Glomerular visceral epithelial cell (primary cell): ENCODE results near the gene PTK6.

ENCODE experiments used
- DNase-seq: peaks from one replicate; pipeline ENCODE4 v3.0.0-alpha.2; 2016; ENCODE audit errors: extremely low spot score

PTK6 gene

DNA sequence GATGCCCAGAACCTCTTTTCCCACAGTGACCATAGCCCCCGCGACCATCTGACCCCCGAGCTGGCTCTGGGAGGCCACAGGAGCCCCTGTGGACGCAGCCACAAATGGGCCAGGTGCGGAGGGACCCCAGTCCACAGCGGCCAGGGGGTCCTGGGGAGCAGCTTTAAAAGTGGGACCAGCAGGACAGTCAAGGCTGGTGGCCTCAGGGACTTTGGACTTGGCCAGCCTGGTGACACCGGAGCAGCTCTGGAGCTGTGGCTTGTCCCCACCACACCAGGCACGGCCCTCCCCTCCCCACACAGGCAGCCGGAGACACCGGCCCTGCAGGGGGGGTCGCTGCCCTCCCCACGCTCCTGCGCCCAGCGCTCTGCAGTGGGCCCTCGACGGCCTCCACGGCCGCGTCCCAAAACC, 20.3 kb upstream of the PTK6 start:
- no peak for DNase-seq

DNA sequence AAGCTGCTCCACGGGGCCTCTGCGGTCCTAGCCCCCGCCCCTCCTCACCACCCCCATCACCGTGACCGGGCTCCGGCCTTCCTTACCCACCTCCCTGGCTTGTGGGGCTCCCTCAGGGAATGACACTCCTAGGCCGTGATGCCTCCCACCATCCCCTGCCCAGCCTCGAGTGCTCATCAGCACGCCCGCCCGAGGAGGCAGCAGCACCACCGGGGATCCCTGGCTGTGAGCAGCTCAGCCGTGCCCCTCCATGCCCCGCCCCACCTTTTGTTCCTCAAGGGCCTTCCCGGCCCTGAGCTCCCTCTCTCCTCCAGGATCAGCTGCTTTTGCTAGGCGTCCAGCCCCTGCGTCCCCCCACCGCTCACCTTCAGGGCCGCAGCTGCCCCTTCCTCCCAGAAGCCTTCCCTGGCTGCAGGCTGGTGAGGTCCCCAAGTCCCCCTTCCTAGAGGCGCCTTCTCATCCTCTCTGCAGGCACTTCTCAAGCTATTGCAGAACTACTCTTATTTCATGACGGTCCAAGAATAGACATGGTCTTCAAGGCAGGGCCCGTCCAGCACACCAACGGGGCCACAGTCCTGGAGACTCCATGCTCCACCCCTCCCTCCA, 19.8 kb upstream of the PTK6 start:
- no peak for DNase-seq

DNA sequence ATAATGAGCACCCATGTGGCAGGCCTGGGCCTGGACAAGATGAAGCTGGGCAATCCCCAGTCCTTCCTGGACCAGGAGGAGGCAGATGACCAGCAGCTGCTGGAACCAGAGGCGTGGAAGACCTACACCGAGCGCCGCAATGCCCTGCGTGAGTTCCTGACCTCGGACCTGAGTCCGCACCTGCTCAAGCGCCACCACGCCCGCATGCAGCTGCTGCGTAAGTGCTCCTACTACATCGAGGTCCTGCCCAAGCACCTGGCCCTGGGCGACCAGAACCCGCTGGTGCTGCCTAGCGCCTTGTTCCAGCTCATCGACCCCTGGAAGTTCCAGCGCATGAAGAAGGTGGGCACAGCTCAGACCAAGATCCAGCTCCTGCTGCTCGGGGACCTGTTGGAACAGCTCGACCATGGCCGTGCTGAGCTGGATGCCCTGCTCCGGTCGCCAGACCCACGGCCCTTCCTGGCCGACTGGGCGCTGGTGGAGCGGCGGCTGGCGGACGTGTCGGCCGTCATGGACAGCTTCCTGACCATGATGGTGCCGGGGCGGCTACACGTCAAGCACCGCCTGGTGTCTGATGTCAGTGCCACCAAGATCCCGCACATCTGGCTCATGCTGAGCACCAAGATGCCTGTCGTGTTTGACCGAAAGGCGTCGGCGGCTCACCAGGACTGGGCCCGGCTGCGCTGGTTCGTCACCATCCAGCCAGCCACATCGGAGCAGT, 18.6 kb upstream of the PTK6 start:
- no peak for DNase-seq

DNA sequence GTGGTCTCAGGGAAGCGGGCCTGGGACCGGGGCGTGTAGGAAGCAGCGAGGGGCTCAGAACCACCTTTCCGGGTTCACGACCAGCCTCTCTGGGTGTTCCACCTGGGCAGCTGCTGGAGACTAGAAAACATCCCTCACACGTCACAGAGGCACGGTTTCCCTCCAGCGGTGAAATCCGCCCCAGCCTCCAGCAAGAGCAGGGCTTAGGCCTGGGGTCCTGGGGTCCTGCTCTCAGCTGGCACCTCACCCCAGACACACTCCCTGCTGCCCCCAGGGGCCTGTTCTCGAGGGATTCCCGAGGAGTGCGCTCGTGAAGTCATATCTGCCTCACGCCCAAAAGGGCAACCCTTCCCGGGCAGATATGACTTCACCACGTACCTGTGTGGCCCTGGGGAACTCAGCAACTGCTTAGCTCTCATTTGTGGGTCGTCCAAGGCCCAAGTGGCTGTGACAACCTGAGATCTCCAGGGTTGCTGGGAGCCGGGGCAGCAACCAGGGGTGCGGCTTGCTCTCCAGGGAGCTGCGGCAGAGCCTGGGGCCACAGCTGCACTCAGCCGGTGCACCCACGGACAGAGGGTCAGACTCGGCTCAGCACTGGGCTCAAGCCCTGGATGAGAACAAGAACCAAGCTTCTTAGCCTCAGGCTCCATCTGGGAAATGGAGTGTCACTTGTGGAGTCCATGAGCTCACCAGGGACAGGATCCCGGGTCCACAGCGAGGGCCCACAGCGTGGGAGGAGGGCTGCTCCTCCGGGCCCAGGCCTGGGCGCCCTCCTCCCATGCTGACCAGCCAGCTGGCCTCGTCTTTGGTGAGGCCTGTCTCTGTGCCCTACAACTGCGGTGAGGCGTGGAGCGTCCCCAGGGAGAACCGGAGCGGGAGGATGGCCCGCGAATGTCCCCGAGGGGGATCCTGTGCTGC, 17.4 kb upstream of the PTK6 start:
- no peak for DNase-seq

DNA sequence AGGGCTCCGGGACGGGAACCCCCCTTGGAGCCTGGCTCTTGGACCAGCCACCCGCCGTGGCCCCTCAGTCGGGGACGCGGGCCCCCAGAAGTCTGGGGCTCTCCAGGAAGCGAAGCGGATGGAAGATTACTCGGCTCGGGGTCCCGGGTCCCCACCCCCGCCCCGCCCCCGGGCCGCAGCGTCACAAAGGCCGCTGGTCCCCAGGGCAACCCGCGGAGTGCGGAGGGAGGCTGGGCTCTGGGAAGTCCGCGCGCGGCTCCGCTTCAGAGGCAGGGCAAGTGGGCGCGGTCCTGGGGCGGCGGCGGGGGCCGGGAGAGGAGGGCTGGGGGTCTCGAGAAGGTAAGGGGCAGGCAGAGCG, 16.7 kb upstream of the PTK6 start, which contains the start of gene FNDC11:
Gene FNDC11 (plus strand): TSS at position 227 of the 358 bp plus-strand sequence. CDS start 1,505 bp downstream, outside the sequence.
- no peak for DNase-seq

DNA sequence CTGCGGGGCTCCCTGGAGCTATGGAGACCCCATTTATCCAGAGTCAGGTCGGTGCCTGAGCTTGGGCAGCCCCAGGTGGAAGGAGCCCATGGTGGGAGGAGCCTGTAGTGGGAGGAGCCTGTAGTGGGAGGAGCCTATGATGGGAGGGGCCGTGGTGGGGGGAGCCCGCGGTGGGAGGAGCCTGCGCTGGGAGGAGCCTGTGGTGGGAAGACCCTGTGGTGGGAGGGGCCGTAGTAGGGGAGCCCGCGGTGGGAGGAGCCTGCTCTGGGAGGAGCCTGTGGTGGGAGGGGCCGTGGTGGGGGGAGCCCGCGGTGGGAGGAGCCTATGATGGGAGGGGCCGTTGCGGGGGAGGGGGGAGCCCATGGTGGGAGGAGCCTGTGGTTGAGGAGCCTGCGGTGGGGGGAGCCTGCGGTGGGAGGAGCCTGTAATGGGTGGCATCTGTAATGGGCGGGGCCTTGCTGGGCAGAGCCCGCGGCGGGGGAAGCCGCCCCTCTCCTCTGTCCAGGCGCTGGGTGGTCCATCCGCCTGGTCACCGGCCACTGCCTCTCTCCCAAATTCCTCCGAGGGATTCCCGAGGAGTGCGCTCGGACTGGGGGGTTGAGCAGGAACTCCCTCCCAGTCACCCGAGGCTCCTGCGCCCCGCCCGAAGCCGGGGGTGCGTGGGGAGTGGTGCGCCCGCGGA, 16.2 kb upstream of the PTK6 start:
- DNase-seq: peak; percentile 84

DNA sequence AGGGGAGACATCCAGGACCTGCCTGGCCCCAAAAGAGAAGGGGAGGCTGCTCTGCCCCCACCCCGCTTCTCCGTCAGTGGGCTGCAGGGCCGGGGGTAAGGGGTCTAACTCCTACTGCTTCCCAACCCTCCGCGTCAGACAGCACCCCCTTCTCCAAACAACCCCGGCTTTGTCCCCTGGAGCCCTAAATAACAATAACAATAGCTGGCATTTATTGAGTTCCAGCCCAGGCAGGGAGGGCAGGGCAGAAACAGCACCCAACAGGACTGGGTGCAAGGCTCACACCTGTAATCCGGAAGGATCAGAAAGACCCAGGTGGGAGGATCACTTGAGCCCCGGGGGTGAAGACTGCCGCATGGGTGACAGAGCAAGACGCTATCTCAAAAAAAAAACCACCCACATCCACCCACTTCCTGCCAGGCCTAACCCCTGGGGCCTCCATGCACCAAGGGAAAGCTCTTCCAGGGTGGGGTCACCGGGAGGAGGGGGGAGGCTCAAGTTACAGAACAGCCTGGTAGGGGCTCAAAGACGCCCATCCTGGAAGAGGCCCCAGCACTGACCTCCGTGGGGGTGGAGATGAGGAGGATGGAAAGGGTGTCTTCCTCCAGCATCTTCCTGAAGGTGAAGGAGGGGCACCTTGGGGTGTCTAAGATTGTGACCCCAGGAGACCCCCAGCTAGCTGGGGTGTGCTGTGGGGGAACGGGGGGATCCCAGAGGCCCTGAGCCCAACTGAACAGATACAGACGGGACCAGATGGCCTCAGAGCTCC, 15.5 kb upstream of the PTK6 start:
- peak; percentile 39 for DNase-seq

DNA sequence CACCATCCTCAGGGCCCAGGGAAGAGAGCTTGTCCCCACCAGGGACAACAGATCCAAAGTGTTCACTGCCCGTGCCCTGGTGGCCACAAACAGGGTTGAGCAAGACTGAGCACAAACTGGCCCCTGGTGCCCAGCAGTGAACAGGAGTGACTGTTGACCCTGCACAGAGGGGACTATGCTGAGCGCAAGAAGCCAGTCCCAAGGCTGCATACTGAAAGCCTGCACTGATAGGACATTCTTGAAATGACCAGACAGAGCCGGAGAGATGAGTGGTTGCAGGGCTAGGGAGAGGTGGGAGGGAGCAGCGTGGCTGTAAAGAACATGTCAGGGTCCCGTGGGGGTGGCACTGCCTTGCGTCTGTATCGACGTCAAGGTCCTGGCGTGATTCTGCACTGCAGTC, 13.9 kb upstream of the PTK6 start:
- no peak for DNase-seq

DNA sequence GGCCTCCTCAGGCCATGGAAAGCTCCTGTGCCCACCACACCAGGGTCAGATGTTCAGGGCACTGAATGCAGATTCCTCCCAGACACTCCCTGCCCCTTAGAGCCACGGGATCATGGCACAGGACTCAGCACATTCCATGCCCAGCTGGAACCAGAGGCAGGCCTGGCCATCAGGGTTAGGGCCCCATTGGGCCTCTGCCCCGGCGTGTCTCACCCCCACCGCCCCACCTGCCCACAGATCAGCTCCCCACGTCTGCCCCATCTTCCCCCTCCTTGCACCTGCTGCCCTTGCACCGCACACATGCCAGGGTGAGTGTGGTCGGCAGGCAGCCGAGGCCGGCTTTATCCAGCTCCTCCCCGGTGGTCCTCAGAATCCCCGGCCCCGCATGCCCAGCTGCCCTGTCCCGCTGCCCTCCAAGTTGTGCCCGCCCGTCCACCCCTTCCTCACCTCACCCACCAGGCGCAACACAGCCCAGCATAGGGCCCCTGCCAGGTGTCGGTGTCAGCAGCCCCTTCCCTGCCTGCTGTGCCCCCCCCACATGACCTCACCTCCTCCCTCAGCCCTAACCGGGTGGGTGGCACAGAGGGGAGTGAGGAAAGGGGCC, 12.6 kb upstream of the PTK6 start:
- DNase-seq: no peak

DNA sequence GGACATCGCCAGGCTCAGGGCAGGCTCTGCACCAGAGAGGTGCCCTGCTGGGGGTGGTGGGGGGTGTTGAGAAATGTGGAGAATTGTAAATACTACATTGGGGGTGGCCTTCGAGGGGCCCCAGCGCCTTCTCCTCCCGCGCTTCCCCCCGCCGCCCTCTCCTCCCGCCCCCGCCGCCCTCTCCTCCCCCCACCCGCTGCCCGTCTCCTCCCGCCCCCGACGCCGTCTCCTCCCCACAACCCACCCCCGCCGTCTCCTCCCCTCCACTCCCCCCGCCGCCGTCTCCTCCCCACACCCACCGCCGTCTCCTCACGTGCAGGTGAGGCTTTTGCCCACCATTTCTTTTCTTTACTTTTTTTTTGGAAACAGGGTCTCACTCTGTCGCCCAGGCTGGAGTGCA, 11.8 kb upstream of the PTK6 start:
- no peak for DNase-seq

DNA sequence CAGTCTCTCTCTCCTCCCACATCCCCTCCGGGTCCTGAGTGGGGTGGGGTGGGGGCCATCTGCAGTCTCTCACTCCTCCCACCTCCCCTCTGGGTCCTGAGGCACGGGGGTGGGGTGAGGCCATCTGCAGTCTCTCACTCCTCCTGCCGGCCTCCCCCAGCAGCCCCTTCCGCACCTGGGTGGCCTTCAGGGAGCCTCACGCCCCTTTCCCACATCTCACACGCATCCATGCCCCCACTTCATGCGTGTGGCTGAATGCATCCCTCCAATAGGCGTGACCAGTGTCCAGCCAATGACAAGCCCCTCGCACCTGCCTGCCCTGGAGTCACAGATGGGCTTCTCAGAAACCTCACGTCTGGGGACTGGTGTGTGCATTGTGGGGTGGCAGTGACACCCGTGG, 11.4 kb upstream of the PTK6 start:
- no peak for DNase-seq

DNA sequence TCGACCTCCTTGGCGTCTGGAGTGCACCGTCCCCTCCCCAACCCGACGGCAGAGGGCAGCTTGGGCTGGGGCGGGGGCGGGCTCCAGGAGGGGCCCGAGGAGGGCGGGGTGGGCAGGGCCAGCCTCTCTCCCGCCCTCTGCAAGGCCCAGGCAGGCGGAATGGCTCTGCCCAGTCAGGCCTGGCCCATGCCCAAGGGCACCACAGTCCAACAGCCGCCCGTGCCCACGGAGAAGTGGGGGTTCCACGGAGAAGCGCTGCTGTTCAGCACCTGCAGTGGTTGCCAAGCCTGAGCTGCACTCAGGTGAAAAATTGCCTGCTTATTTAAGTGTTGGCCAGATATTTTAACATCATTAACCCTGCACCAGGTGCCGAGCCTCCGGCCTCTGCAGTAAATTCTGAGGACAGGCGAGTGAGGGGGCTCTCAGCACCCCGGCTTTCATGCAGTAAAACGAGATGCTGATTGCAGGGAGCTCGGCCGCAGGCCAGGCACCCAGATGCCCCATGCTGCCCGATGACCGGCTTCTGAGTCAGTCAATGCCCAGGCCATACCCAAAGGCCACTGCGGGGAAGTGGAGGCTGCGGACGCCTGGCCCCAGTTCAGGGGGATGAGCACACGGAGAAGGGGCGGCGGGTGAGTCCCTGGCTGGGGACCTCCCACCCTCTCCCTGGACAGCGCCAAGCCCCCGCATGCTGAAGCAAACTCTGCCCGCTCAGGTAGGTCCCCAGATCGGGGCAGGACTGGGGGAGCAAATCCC, 10.7 kb upstream of the PTK6 start, which contains the start of gene SRMS:
Gene SRMS (minus strand): TSS at position 25 of the 756 bp plus-strand sequence. CDS start 286 bp downstream, outside the sequence.
- DNase-seq: no peak

DNA sequence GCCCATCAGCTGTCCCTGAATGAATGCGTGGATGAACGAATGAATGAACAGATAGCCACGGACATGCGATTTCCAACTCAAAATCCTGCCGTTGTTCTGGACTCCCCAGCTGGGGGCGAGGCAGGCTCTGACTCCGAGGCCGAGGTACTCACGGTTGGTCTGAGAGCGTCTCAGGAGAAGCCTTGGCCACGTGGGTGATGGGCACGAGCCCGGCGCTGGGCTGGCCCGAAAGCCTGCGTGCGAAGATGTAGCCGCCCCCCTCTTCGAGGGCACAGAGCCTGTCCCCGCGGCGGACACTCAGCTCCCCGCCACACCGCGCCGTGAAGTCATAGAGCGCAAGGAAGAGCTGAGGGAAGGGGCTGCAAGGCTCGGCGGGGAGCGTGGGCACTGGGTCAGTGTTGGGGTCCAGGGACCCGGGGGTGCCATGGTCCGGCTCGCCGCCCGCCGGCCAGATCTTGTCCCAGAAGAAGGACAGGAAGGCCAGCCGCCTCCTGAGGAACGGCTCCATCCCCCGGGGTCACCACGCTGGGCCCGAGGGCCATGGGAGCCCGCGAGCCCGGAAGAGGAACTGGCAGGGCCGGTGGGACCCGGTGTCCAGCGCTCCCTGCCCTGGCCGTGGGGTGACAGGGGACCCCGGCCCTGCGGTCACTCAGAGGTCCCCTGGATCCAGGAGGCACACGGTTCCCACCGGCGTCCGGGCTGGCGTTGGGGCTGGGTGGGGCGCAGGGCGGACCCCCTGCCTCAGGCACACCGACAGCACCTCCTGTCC, 10.0 kb upstream of the PTK6 start:
- DNase-seq: no peak

DNA sequence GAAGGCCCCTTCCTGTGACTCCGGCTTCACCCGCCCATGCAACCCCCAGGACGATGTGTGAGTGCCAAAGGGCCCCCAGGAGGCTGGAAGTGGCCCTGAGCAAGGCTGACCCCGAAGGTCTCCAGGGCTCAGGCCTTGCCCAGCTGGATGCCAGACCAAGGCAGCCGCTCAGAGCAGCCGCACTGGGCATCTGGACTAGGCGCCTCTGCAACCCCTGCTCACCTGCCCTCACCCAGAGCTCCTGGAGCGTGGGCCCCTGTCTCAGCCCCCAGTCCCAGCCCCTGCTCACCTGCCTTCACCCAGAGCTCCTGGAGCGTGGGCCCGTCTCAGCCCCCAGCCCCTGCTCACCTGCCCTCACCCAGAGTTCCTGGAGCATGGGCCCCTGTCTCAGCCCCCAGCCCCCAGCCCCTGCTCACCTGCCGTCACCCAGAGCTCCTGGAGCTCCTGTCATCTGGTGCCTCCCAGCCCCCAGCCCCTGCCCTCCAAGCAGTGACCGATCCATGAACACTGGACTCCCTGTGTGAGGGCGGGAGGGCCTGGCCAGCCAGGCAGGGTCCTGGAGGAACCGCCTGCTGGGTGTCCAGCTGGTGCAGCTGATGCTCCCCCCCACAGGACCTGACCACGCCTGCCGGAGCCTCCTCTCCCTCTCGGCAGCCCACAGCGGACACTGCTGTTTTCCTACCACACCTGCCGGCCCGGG, 9.2 kb upstream of the PTK6 start:
- no peak for DNase-seq

DNA sequence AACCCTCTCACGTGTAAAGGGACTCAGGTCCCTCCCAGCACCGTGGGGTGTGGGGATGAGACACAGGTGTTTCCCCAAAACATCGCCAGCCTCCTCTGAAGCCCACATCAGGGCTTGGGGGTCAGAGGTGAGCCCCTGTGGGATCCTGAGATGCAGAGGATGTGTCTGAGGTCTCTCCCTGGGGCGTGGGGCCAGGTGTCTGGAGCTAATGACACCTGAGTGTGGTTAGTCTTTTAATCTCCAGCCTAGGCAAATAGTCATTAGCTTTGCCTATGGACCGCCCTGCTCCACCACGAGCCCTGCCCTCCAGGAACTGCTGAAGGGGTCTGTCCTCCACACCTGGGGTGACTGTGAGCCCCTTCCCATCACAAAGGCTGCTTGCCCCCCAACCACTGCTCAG, 8.6 kb upstream of the PTK6 start:
- no peak for DNase-seq

DNA sequence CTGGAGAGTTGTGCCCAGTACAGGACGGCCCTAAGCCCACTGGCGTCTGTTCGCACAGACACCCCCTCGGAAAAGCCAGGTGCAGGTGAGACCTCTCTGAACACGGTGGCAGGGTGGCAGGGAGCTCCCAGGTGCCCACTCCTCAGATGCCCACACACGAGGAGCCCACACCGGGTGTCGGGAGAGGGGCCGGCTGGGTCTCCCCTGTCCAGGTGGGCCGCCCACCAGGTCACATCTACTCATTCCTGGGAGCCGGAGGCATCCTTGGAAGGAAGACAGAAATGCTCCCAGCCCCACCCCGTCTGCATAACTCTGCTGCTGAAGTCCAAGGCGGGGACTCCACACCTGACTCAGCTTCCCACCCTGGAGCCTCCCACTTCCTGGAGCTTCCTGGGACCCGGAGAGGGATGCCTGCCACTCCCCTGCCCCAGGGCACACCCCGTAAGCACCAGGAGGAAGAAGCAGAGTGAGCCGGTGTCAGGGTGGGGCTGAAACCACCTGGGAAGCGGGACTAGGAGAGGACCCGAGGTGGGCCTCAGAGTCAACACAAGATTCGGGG, 7.9 kb upstream of the PTK6 start:
- DNase-seq: peak; percentile 55

DNA sequence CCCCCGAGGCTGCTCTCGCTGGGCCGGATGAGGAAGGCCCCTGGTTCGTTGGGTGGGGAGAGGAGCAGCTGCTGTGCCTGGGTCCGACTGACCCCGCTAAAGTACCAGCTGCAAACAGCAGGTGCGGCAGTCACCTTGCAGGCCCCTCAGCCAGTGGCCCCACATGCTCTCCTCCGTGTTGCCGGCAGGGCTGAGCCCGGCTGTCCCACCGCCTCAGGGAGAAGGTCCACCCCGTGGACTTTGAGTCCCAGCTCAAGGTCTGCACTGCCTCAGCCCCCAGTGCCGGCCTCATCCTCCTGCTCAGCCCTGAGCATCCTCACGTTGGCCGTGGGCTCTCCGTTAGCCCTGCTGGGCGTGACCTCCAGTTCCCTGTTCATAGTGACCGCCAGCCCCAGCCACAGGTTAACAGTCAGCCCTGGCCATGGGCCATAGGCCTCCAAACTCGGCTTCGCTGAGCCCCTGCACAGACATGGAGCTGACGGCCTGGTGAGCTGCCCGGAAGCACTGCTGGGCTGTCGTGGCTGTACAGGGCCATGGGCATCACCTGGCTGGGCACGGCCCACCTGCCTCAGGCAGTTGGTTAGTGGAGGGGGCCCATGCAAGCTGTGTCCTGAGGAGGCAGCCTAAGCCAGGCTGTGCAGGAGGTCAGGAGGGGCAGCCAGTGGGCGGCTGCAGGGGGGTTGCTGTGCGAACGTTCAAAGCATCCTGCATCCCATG, 7.2 kb upstream of the PTK6 start:
- no peak for DNase-seq

DNA sequence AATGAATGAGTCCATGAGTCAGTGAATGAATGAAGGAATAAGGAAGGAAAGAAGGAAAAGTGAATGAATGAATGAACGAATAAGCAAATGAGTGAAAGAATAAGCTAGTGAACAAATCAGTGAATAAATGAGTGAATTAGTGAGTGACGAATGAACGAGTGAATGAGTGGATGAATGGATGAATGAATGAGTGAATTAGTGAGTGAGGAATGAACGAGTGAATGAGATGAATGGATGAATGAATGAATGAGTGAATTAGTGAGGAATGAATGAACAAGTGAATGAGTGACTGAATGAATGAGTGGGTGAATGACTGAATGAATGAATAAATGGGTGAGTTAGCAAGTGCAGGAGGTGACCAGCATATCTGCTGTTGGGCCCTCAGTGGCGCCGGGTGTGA, 6.6 kb upstream of the PTK6 start:
- DNase-seq: no peak
